ENCODE data around the gene CDH23. TPM values are rescaled to one million over a fixed set of nuclear protein-coding genes. Genes with fewer than 3 reads are reported as not detected.

CDH23 gene
- total and polyA plus RNA-seq, 2 of the 8 experiments (the other 6 are each of a cell fraction or from before 2014, with no cell fraction given), result 1.9 to 4.9 TPM

DNA sequence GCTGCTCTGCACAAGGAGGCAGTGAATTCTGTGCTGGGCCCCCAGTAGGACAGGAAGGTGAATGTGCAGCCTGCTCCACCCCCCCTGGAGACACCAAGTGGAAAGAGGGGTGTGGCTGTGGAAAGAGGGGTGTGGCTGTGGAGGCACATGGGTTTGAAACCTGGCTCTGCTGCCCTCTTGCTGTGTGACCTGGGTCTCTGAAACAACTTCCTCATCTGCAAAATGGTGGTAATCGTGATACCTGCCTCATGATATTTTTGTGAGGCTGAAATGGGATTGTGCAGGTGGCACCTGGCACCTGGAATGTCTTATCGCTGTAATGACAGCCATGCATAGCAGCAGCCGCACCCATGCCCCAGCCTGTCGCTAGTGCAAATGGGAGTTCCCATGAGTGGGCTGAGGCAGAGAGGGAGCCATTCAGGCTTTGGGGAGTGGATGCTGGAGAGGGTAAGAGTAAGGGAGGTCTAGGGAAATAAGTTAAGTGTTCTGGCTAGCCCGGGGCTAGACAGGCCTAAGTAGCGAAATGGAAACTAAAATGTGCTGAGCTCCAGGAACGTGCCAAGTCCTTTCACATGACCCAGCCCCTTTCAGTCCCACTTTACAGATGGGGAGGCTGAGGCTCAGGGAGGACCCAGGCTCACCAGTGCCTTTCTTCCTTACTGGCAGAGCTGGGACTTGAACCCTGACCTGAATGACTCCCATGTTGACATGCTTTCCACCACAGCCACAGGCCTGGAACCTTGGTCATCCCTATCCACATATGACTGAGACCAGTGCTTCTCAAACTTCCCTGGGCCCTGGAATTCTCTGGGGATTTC is 287.8 kb downstream of the CDH23 start:
- 93% methylated on average over 7 of the region's 7 CpGs; no CpG with 5 or more reads in 1 of the 2 experiments for WGBS, 2 experiments (ENCODE audit: extremely low coverage in 1 of 2, insufficient coverage in 1 of 2, insufficient read length in 1 of 2, insufficient replicate concordance in 2 of 2, low coverage in 1 of 2, low lambda C conversion rate in 2 of 2, missing lambda C conversion rate in 1 of 2)
- no peak overlapping the region for H3K27ac ChIP-seq (ENCODE audit: low read depth, low read length)
- no peak overlapping the region for H3K9ac ChIP-seq (replicated peaks in 1 of 4; ENCODE audit: extremely low read depth in 1 of 4, low read depth in 3 of 4, low read length in 3 of 4)
- no peak for DNase-seq (ENCODE audit: low read depth in 1 of 2, low spot score in 2 of 2)
- H3K79me1 ChIP-seq (ENCODE audit: low read depth, low read length), result no peaks in the 10 kb centered on the region
- no peaks in the 10 kb centered on the region for H4K20me1 ChIP-seq (replicated peaks in 1 of 2; ENCODE audit: control insufficient read depth in 1 of 2, insufficient read depth in 2 of 2, low read length in 2 of 2)
- peaks cover 7 to 25% (median 9%) of the 10 kb centered on the region in 4 experiments for H3K4me1 ChIP-seq (replicated peaks in 1 of 4; ENCODE audit: control insufficient read depth in 3 of 4, insufficient read depth in 4 of 4, low read length in 3 of 4)
- no peak overlapping the region; the same call in 1 of the 2 replicates for H2AK5ac ChIP-seq (ENCODE audit: low read depth, low read length)
- H2BK5ac ChIP-seq (ENCODE audit: low read depth, low read length), result peak overlapping the region; percentile 54; the same call in 1 of the 2 replicates
- no peak overlapping the region for H3K4me3 ChIP-seq (ENCODE audit: extremely low read depth in 1 of 4, insufficient read depth in 2 of 4, low read depth in 3 of 4, low read length in 4 of 4)
- no peaks in the 10 kb centered on the region for H3K79me2 ChIP-seq (ENCODE audit: control insufficient read depth in 1 of 2, insufficient read depth in 2 of 2, low read length in 2 of 2)
- no peak for TF ChIP-seq EP300 (IDR thresholded peaks at IDR 0.05; ENCODE audit: borderline replicate concordance in 1 of 2, low read depth in 2 of 2, low read length in 2 of 2)
- peak in 1 of 2 experiments; percentile 20; a peak in 3 of 4 replicates for TF ChIP-seq RAD21 (IDR thresholded peaks at IDR 0.05 in 1 of 2, conservative IDR thresholded peaks at IDR 0.05 in 1 of 2; ENCODE audit: low read depth in 2 of 2, low read length in 2 of 2)
- peak in 1 of 3 experiments; percentile 11; a peak in 1 of 4 replicates for TF ChIP-seq CTCF (IDR thresholded peaks at IDR 0.05; ENCODE audit: control extremely low read depth in 1 of 3, insufficient read depth in 1 of 3, low read depth in 1 of 3, low read length in 3 of 3)
- 0 out of 2 replicates have a peak overlapping the region, but pooled peaks have one; percentile 29 for H2BK12ac ChIP-seq (ENCODE audit: low read depth, low read length)
- H2BK15ac ChIP-seq (ENCODE audit: low read length), result peak overlapping the region; percentile 97; the same call in 1 of the 2 replicates
- H3K4ac ChIP-seq (replicated peaks; ENCODE audit: insufficient read length, low read depth, low read length), result no peak overlapping the region
- H3K18ac ChIP-seq (ENCODE audit: extremely low read depth, low read length), result no peak overlapping the region
- 0 out of 2 replicates have a peak overlapping the region, but pooled peaks have one; percentile 80 for H2BK20ac ChIP-seq (ENCODE audit: low read length)
- H2AFZ ChIP-seq (ENCODE audit: low read length), result no peak overlapping the region
- no peak overlapping the region for H3K56ac ChIP-seq (replicated peaks; ENCODE audit: insufficient read length, low read depth, low read length)
- ChIA-PET POLR2A (ENCODE audit: partially characterized antibody) (interaction anchor here (0.9 to 1.2 kb wide), 2 partner anchors 11 to 23 kb away, joined by 3 read pairs; no protein-coding TSS in a partner anchor), CTCF (ENCODE audit: partially characterized antibody) (interaction anchor here (0.7 to 5.5 kb wide), 11 partner anchors 11 to 161 kb away, joined by 3 to 63 read pairs (median 5); no protein-coding TSS in a partner anchor)
- H3K23ac ChIP-seq (ENCODE audit: insufficient read length), result no peak overlapping the region
- no peaks in the 10 kb centered on the region for H3K23me2 ChIP-seq (ENCODE audit: low read depth, low read length)
- H3K14ac ChIP-seq (ENCODE audit: insufficient read length), result no peak overlapping the region
- no peaks in the 10 kb centered on the region for H3K36me3 ChIP-seq (ENCODE audit: control insufficient read depth in 2 of 4, insufficient read depth in 4 of 4, low read length in 3 of 4)
- H3K4me2 ChIP-seq (ENCODE audit: insufficient read depth in 1 of 2, low read depth in 2 of 2, low read length in 2 of 2), result no peak overlapping the region
- peak overlapping the region; percentile 6 for H4K91ac ChIP-seq (replicated peaks; ENCODE audit: insufficient read length, low read length)
- H4K5ac ChIP-seq (ENCODE audit: insufficient read length, low read depth, low read length), result no peak overlapping the region
- FAIRE-seq, result no peak
- no peak overlapping the region for H2BK120ac ChIP-seq (replicated peaks; ENCODE audit: low read depth, low read length)
- H3K9me3 ChIP-seq (ENCODE audit: insufficient read depth in 2 of 2, low read depth in 1 of 2, low read length in 1 of 2), result peaks cover 0 to 2% of the 10 kb centered on the region in 2 experiments; a peak in 1 of 4 replicates
- H4K8ac ChIP-seq (ENCODE audit: extremely low read depth, insufficient read depth, low read length), result no peak overlapping the region; the same call in 1 of the 2 replicates
- H3K27me3 ChIP-seq (replicated peaks in 1 of 4; ENCODE audit: control insufficient read depth in 3 of 4, extremely low read depth in 1 of 4, insufficient read depth in 3 of 4, low read length in 3 of 4), result no peaks in the 10 kb centered on the region; a peak in 1 of 7 replicates
